Upper lobe of left lung (tissue), 4 donors: Measurements from ENCODE around the gene ELK3.

ENCODE experiments used
- CTCF ChIP-seq, 6 experiments: fragments of 450-650 bp in 4 of 6; fragments of 200-600 bp in 2 of 6; sonication (generic) in 2 of 6; IDR thresholded peaks; one replicate each; pipeline ENCODE4 v1.5.1; 2016 to 2019; ENCODE audit warnings: antibody characterized with exemption in 6 of 6
- EP300 ChIP-seq, 4 donors: sonication (generic); formaldehyde crosslinking; IDR thresholded peaks; one replicate each; pipeline ENCODE4 v1.5.1; 2017; ENCODE audit warnings: antibody characterized with exemption in 4 of 4, control low read depth in 2 of 4
- POLR2A ChIP-seq, 4 donors: fragments of 450-650 bp; IDR thresholded peaks; one replicate each; pipeline ENCODE4 v1.5.1; 2016 to 2017; ENCODE audit warnings: antibody characterized with exemption in 4 of 4, mild to moderate bottlenecking in 2 of 4
- POLR2AphosphoS5 ChIP-seq, 2 donors: sonication (generic); formaldehyde crosslinking; IDR thresholded peaks; one replicate each; pipeline ENCODE4 v1.5.1; 2017; ENCODE audit warnings: antibody characterized with exemption in 2 of 2

GRCh38 chr12:96294831-96295230 is 100.7 kb downstream of the ELK3 start:
- TF ChIP-seq POLR2AphosphoS5 (IDR thresholded peaks at IDR 0.05) (no peak), CTCF (IDR thresholded peaks at IDR 0.05) (no peak), EP300 (IDR thresholded peaks at IDR 0.05) (no peak), POLR2A (IDR thresholded peaks at IDR 0.05) (no peak)
